ENCODE data around the gene AFAP1.

- no peak for TF ChIP-seq POLR2AphosphoS5 (IDR thresholded peaks at IDR 0.05; ENCODE audit: low read depth, low read length)
- TF ChIP-seq REST (IDR thresholded peaks at IDR 0.05; ENCODE audit: insufficient read depth in 1 of 2, low read depth in 2 of 2, low read length in 2 of 2) = no peak
- no peak for TF ChIP-seq TAF1 (IDR thresholded peaks at IDR 0.05; ENCODE audit: borderline replicate concordance, insufficient read depth, low read length)
Observed at GRCh38 chr4:7841894-7842293, 97.8 kb downstream of the AFAP1 start.

All from PFSK-1 (cell line).